Small intestine (tissue), 7 donors: ENCODE results near the gene CDRT15. TPM values are rescaled to one million over a fixed set of nuclear protein-coding genes. Genes with fewer than 3 reads are reported as not detected.

Experiments
- DNase-seq, 2 donors: peaks; one replicate each; pipeline versions ENCODE4 v3.0.0 to v3.0.0-alpha.2; 2013
- FAIRE-seq: peaks from 2 replicates; lab custom pipeline; 2012; peaks lifted over from hg19 to GRCh38; lab: Jason Lieb, UNC
- H3K27ac ChIP-seq, 3 donors: one replicate each; pipeline ENCODE4 v1.5.1; 2013; ENCODE audit warnings: low read length in 2 of 3, mild to moderate bottlenecking in 2 of 3, control low read depth in 1 of 3, inconsistent platforms in 1 of 3, low read depth in 1 of 3, moderate library complexity in 1 of 3
- H3K27me3 ChIP-seq, 3 donors: one replicate each; pipeline ENCODE4 v1.6.1; 2013; ENCODE audit warnings: low read length in 3 of 3, inconsistent platforms in 1 of 3; ENCODE audit not compliant: control insufficient read depth in 3 of 3, insufficient read depth in 3 of 3
- H3K36me3 ChIP-seq, 3 donors: one replicate each; pipeline ENCODE4 v1.6.1; 2013; ENCODE audit warnings: low read length in 3 of 3, inconsistent platforms in 1 of 3, low read depth in 1 of 3, mild to moderate bottlenecking in 1 of 3, moderate library complexity in 1 of 3; ENCODE audit not compliant: control insufficient read depth in 3 of 3, insufficient read depth in 2 of 3
- H3K4me1 ChIP-seq, 3 donors: one replicate each; pipeline ENCODE4 v1.6.1; 2013; ENCODE audit warnings: low read length in 2 of 3, inconsistent platforms in 1 of 3, low read depth in 1 of 3, mild to moderate bottlenecking in 1 of 3, moderate library complexity in 1 of 3; ENCODE audit not compliant: control insufficient read depth in 3 of 3, insufficient read depth in 2 of 3
- H3K4me3 ChIP-seq, 3 donors: one replicate each; pipeline ENCODE4 v1.5.1; 2013; ENCODE audit warnings: low read length in 3 of 3, control low read depth in 1 of 3, inconsistent platforms in 1 of 3, low read depth in 1 of 3, mild to moderate bottlenecking in 1 of 3, moderate library complexity in 1 of 3
- H3K9me3 ChIP-seq, 2 donors: one replicate each; pipeline ENCODE4 v1.6.1; 2013; ENCODE audit warnings: low read depth in 1 of 2, low read length in 1 of 2; ENCODE audit not compliant: control insufficient read depth in 2 of 2, insufficient read depth in 1 of 2
- WGBS, 3 donors: extraction: QIAGEN DNeasy Blood & Tissue Kit; methylation state at CpG; one replicate each; pipeline ENCODE4 v1.1.7; 2013; 5-methylcytosine and 5-hydroxymethylcytosine counted together
- polyA plus RNA-seq, 4 donors: library from polyadenylated mRNA; stranded (reverse) in 3 of 4; unstranded in 1 of 4; fragments of 200-250 nt in 3 of 4; fragments of 120-200 nt in 1 of 4; gene quantifications; one replicate each; pipeline versions ENCODE4 v1.2.1 to v1.2.3, GENCODE V29; 2013
- donor health status: healthy with polysubstance abuse.
- donor health status: control.
- donor health status: control.
- donor health status: Bipolar disorder and iron deficiency.
- donor health status: healthy.

CDRT15 gene
- polyA plus RNA-seq, 4 donors: 0.40 TPM; not detected in 3

DNA sequence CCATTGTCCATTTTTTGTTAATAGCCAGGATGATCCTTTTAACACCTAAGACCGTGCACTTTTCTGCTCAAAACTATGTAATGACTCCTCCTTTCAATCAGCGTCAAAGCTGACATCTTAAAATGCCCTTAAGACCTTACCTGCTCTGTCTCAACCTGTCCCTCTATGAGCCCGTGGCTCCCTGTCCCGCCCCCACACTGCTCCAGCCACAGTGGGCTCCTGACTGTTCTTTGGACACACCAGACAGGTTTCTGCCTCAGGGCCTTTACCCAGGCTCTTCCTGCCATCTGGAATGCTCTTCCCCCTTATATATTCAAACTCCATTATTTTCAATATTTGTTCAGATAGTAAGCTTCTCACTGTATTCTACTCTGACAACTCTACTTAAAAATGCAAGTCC lies 14.1 kb downstream of the CDRT15 start:
- DNase-seq: no peak
- Histone ChIP-seq H3K9me3 (no peaks in the 10 kb centered on the region), H3K36me3 (no peaks in the 10 kb centered on the region), H3K27ac (no peak overlapping the region), H3K4me1 (no peaks in the 10 kb centered on the region), H3K27me3 (no peaks in the 10 kb centered on the region), H3K4me3 (no peak overlapping the region)
- FAIRE-seq: no peak
- 92 to 94% (median 94%) methylated on average over 4 of the region's 4 CpGs for WGBS, 3 donors

GRCh38 chr17:14214271-14214670 lies 22.4 kb downstream of the CDRT15 start:
- DNase-seq (no peak), FAIRE-seq (no peak)
- Histone ChIP-seq H3K4me3 (no peak overlapping the region), H3K27ac (no peak overlapping the region), H3K27me3 (no peaks in the 10 kb centered on the region), H3K4me1 (peaks cover 0 to 25% (median 0%) of the 10 kb centered on the region in 3 donors), H3K9me3 (no peaks in the 10 kb centered on the region), H3K36me3 (peaks cover 0 to 4% (median 0%) of the 10 kb centered on the region in 3 donors)
- 93 to 98% (median 93%) methylated on average over 2 of the region's 2 CpGs for WGBS, 3 donors

- 92 to 99% (median 97%) methylated on average over 10 to 12 of the region's 12 CpGs for WGBS, 3 donors
- H3K4me3 ChIP-seq: no peak overlapping the region
- DNase-seq: no peak
- H3K27me3 ChIP-seq: no peaks in the 10 kb centered on the region
- peaks cover 0 to 31% (median 0%) of the 10 kb centered on the region in 3 donors for H3K4me1 ChIP-seq
- FAIRE-seq: no peak
- no peaks in the 10 kb centered on the region for H3K9me3 ChIP-seq
- H3K36me3 ChIP-seq: peaks cover 0 to 13% (median 2%) of the 10 kb centered on the region in 3 donors
- H3K27ac ChIP-seq: no peak overlapping the region
Observed at GRCh38 chr17:14212401-14212800, 24.3 kb downstream of the CDRT15 start.

GRCh38 chr17:14211801-14212200 lies 24.9 kb downstream of the CDRT15 start:
- H3K9me3 ChIP-seq: no peaks in the 10 kb centered on the region
- peaks cover 0 to 19% (median 2%) of the 10 kb centered on the region in 3 donors for H3K36me3 ChIP-seq
- WGBS, 3 donors: 59 to 80% (median 80%) methylated on average over 17 of the region's 17 CpGs
- DNase-seq: peak in 1 of 2 donors; percentile 60
- FAIRE-seq: no peak
- H3K4me3 ChIP-seq: no peak overlapping the region
- H3K4me1 ChIP-seq: peaks cover 0 to 31% (median 0%) of the 10 kb centered on the region in 3 donors
- no peaks in the 10 kb centered on the region for H3K27me3 ChIP-seq
- H3K27ac ChIP-seq: no peak overlapping the region

GRCh38 chr17:14211246-14211645 lies 25.4 kb downstream of the CDRT15 start:
- Histone ChIP-seq H3K27ac (no peak overlapping the region), H3K4me1 (peaks cover 0 to 31% (median 0%) of the 10 kb centered on the region in 3 donors), H3K9me3 (no peaks in the 10 kb centered on the region), H3K36me3 (peaks cover 0 to 24% (median 2%) of the 10 kb centered on the region in 3 donors), H3K4me3 (no peak overlapping the region), H3K27me3 (no peaks in the 10 kb centered on the region)
- no peak for DNase-seq
- WGBS, 3 donors: 84 to 90% (median 87%) methylated on average over 4 of the region's 4 CpGs
- FAIRE-seq: no peak

DNA sequence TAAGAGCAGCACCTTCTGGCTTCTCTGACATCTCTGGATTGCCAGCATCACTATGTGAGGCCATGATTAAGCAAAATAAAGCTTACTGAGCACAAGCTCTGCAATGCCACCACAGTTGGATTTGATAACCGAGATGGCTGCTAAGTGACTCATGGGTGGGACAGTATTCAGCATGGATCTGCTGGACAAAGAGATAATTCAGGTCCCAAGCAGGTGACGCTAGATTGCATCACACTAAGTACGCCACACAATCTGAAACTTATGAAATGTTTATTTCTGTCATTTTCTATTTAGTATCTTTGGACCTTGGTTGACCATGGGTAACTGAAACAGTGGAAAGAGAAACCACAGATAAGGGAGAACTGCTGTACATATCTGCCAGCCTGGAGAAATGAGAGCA lies 27.4 kb downstream of the CDRT15 start:
- peaks cover 0 to 33% (median 2%) of the 10 kb centered on the region in 3 donors for H3K36me3 ChIP-seq
- H3K4me3 ChIP-seq: no peak overlapping the region
- no peaks in the 10 kb centered on the region for H3K9me3 ChIP-seq
- no peaks in the 10 kb centered on the region for H3K27me3 ChIP-seq
- FAIRE-seq: no peak
- peak; percentile 12 to 89 for DNase-seq
- H3K27ac ChIP-seq: peak overlapping the region in 1 of 3 donors; percentile 86
- WGBS, 3 donors: 27 to 69% (median 36%) methylated on average over 3 of the region's 3 CpGs
- peaks cover 0 to 31% (median 0%) of the 10 kb centered on the region in 3 donors for H3K4me1 ChIP-seq

DNA sequence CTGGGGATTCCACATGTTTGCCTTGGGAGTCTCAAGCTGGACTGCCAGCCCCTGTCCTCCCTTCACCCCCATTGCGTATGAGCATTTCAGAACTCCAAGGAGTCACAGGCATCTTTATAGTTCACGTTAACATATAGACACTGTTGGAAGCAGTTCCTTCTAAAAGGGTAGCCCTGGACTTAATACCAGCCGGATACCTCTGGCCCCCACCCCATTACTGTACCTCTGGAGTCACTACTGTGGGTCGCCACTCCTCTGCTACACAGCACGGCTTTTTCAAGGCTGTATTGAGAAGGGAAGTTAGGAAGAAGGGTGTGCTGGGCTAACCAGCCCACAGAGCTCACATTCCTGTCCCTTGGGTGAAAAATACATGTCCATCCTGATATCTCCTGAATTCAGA lies 28.9 kb downstream of the CDRT15 start:
- no peak overlapping the region for H3K27ac ChIP-seq
- WGBS, 3 donors: 98 to 99% (median 99%) methylated on average over 5 of the region's 5 CpGs
- H3K9me3 ChIP-seq: no peaks in the 10 kb centered on the region
- FAIRE-seq (no peak), DNase-seq (no peak)
- peaks cover 0 to 35% (median 2%) of the 10 kb centered on the region in 3 donors for H3K36me3 ChIP-seq
- H3K4me1 ChIP-seq: peaks cover 0 to 31% (median 2%) of the 10 kb centered on the region in 3 donors
- H3K4me3 ChIP-seq: no peak overlapping the region
- H3K27me3 ChIP-seq: no peaks in the 10 kb centered on the region

DNA sequence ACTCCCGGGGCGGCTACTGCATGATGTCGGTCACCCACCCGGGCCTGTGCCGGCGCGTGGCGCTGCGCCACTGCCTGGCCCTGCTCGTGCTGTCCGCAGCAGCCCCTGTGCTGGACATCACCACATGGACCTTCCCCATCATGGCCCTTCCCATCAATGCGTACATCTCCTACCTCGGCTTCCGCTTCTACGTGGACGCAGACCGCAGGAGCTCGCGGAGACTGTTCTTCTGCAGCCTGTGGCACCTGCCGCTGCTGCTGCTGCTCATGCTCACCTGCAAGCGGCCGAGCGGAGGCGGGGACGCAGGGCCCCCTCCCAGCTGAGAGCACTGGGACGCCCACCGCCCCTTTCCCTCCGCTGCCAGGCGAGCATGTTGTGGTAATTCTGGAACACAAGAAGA lies 29.8 kb downstream of the CDRT15 start:
- H3K36me3 ChIP-seq: peaks cover 0 to 35% (median 2%) of the 10 kb centered on the region in 3 donors
- H3K4me3 ChIP-seq: no peak overlapping the region
- no peaks in the 10 kb centered on the region for H3K9me3 ChIP-seq
- H3K27ac ChIP-seq: no peak overlapping the region
- peaks cover 0 to 30% (median 2%) of the 10 kb centered on the region in 3 donors for H3K4me1 ChIP-seq
- no peaks in the 10 kb centered on the region for H3K27me3 ChIP-seq
- WGBS, 3 donors: 97 to 98% (median 98%) methylated on average over 29 of the region's 29 CpGs
- DNase-seq (no peak), FAIRE-seq (no peak)

DNA sequence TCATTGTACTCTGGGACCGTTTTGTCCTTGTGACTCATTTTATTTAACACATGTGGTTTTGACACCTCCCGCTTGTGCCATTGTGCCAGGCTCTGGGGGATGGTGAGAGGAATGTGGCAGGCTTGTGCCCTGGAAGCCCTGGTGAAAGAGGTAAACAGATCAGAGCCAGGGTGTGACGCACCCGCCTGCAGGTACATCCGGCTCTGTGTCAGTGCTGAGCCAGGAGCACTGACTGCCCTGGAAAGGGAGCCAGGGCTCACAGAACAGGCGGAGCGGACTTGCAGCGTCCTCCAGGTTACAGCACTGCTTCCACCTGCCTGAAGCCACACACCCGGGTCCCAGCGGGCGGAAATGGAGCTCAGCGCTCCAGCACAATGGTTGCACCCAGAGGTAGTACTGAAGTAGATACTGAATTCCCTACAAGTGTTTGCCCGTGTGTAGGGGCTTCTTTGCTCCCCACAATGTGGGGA lies 30.6 kb downstream of the CDRT15 start:
- DNase-seq (peak in 1 of 2 donors; percentile 86), FAIRE-seq (no peak)
- H3K4me3 ChIP-seq: no peak overlapping the region
- H3K36me3 ChIP-seq: peaks cover 0 to 35% (median 2%) of the 10 kb centered on the region in 3 donors
- peaks cover 7 to 31% (median 7%) of the 10 kb centered on the region in 3 donors for H3K4me1 ChIP-seq
- no peaks in the 10 kb centered on the region for H3K27me3 ChIP-seq
- H3K9me3 ChIP-seq: no peaks in the 10 kb centered on the region
- peak overlapping the region in 1 of 3 donors; percentile 39 for H3K27ac ChIP-seq
- 6 to 58% (median 37%) methylated on average over 13 of the region's 13 CpGs for WGBS, 3 donors
